GM12874 (cell line): ENCODE data around the gene ZNF558.

Experiments
- TF ChIP-seq, protein P1 (sequence below): IDR thresholded peaks from 2 replicates; pipeline ENCODE4 v1.5.1; 2011; ENCODE audit warnings: low read depth, mild to moderate bottlenecking, control low read depth, low read length, moderate library complexity; ENCODE audit not compliant: insufficient read depth

Gene ZNF558

DNA sequence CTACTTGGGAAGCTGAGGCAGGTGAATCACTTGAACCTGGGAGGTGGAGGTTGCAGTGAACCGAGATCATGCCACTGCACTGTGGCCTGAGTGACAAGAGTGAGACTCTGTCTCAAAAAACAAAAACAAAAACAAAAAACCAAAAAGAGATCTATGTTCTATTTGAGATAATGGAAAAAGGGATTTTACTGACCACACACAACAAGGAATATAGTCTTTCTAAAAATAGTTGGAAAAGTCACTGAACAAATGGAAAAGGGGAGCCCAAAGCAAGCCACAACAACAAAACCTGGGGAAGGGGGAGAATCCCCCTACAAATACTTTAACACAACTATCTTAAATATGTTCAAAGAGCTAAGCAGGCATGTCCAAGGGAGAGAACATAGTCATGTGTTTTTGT lies 37.3 kb downstream of the ZNF558 start:
- TF ChIP-seq, protein P1, sequence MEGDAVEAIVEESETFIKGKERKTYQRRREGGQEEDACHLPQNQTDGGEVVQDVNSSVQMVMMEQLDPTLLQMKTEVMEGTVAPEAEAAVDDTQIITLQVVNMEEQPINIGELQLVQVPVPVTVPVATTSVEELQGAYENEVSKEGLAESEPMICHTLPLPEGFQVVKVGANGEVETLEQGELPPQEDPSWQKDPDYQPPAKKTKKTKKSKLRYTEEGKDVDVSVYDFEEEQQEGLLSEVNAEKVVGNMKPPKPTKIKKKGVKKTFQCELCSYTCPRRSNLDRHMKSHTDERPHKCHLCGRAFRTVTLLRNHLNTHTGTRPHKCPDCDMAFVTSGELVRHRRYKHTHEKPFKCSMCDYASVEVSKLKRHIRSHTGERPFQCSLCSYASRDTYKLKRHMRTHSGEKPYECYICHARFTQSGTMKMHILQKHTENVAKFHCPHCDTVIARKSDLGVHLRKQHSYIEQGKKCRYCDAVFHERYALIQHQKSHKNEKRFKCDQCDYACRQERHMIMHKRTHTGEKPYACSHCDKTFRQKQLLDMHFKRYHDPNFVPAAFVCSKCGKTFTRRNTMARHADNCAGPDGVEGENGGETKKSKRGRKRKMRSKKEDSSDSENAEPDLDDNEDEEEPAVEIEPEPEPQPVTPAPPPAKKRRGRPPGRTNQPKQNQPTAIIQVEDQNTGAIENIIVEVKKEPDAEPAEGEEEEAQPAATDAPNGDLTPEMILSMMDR = no peak
